HG03103 (cell line): ENCODE measurements around the gene MCF2L2.
A peak's percentile ranks its signal among the peaks of the same experiment; 100 is the strongest.
"Not testable (repeated sequence)": the region's sequence is repeated elsewhere in the genome, so short reads cannot be mapped to it uniquely, and the experiment has no call there.

Source experiments
- ATAC-seq: cut with Tn5 transposase; IDR thresholded peaks from one replicate; pipeline ENCODE4 v1.9.1; 2021; ENCODE audit warnings: low read depth; ENCODE audit not compliant: unreplicated experiment

Gene MCF2L2

DNA sequence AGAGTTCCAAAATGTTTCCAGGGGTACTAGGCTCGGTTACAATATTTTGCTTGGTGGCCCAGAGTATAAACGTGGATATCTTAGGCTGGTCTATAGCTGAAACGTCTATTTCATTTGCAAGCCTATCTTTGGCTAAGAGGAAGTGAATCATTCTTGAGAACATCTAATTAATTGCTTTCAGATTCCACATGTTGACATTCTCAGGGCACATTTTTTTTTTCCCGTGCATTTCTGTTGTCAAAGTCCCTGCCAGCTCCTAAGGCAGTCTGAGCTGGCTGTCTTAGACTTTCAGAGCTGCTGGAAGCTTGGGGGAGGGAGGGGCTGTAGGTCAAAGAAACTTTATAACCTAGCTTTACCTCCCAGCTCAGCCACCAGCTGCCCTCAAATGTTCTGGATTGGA lies 242.7 kb downstream of the MCF2L2 start:
- no peak for ATAC-seq

DNA sequence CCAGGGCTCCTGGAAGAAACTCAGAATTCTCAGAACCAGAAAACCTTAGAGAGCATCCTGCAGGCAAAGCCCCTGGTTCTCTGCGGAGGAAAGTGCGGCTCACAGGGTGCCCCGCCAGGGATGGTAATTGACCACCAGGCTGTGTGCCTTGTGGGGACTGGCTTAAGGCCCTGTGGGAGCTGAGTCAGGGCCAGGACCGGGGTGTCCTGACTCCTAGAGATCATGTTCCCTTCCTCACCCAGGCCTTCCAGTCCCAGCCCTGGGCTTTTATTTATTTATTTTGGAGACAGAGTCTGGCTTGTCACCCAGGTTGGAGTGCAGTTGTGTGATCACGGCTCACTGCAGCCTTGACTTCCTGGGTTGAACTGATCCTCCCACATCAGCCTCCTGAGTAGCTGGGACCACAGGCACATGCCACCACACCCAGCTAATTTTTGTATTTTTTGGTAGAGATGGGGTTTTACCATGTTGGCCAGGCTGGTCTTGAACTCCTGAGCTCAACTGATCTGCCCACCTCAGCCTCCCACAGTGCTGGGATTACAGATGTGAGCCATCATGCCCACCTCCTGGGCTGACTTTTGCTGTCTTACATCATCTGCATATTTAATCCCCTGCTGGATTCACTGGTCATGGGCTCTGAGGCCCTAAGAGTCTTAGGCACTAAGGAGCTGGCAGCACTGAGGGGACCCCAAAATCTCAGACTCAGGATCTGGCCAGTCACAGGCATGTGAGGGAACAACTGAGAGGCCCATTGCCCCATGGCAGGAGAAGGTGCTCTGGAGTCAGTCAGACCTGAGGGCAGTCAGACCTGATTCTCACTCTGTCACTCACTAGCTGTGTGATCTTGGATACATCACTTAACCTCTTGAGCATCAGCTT lies 245.4 kb downstream of the MCF2L2 start:
- ATAC-seq: no peak

GRCh38 chr3:183182073-183182472 lies 246.3 kb downstream of the MCF2L2 start:
- no peak for ATAC-seq

GRCh38 chr3:183181606-183182005 lies 246.8 kb downstream of the MCF2L2 start:
- ATAC-seq: no peak

DNA sequence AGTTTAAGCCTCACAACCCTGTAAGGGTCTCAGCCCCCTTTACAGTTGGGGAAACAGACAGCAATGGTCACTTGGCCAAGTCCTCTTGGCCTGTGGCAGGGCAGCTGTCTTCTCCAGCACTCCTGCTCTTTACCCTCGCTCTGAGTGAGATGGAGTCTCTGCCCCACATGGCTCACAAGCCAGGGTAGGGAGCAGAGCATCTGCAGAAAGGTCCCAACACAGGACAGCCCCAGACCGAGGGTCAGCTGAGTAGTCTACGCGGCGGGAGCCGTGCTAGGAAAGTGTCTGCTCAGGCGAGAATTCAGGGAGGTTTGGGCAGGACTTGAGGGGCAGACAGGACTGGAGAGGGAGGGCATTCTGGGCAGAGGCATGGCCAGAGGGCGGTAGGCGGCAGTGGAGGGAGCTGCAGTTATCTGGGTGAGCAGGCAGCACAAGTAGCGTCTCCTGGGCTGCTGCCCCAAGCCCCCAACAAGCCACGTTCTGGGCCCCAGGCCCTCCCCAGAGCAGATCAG lies 247.6 kb downstream of the MCF2L2 start:
- no peak for ATAC-seq

- ATAC-seq: no peak
Measured at GRCh38 chr3:183180110-183180783, 248.2 kb downstream of the MCF2L2 start.

DNA sequence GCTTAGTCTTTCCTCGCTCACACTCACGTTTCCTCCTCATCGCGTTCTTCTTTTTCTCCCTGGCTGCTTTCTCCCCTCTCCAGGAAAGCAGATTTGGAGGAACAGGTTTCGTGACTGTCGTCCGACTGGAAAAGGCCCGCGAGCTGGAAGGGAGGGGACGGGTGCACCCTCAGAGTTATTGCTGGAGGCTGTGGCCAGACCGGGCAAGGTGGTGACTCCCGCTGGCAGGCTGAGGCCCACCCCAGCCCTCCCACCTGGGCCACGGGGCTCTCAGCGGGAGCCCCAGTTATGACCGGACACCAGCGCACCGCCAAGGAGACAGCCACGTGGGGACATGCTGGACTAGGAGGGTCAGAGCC lies 248.9 kb downstream of the MCF2L2 start:
- ATAC-seq: not testable (repeated sequence)

DNA sequence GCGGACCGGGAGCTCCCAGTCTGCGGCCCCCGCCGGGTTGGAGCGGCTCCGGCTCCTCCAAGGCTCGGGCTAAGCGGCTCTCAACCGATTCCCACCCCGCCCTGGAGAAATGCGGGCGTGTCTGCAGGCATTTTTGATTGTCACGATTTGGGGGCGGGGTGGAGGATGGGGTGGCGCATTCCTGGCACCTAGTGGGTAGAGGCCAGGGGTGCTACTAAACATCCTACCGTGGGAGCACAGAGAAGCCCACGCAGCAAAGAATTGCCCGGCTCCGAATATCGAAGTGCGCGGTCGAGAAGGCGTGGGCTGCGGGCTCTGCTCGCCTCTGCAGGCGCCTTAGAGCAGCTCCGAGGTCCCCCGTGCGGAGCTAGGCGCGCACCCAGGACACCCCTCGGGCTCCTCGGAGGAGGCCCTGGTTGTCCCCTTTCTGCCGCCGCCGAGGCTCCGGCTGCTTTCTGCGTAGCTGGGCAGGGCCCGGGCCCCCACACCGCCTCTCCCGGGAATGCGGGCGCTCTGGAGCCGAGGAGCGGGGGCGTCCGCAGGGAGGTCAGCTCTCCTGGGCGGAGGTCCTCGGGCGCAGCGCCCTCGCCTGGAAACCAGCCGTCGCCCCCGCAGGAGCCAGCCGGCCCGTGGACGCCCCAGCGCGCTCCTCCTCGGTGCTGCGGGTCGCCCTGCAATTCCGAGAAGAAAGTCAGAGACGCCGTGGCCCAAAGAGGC lies 249.4 kb downstream of the MCF2L2 start:
- peak; percentile 48 for ATAC-seq

DNA sequence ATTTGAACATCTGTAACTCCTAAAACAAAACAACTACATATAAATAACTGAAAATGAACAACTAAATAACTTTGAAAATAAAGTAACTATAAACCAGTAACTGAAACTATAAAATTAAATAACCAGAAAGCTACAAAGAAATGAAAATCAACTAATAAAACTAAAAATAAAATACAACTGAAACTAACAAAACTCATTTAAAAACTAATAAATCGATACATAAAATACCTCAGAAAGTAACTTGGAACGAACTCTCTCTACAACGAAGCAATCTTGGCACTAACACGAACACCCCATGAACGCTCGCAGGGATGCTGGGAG lies 249.9 kb downstream of the MCF2L2 start:
- no peak for ATAC-seq

DNA sequence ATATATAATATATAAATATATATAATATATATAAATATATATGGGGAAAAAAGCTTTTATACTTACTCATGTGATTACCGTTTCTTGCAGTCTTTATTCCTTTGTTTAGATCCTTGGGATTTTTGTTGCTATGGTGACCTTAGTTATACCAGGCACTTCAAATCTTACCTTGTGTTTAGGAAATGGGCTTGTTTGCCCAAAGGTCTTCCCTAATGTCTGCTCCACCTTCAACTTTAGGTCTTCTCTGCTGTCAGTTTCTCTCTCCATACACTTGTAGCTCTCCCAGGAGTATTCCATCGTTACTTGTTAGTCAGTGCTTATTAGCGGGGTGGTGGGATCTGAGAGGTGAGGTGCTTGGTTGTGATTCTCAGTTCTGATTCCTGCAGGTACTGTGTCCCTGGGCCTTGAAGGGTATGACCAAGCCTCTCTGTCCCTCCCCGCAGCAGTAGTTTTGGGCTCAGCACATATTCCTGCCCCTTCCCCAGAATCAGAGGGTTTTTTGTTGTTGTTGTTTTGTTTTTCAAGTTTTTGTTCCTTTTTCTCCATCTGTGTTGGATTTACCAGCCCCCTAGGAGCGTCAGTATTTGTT lies 256.3 kb downstream of the MCF2L2 start:
- ATAC-seq: no peak

DNA sequence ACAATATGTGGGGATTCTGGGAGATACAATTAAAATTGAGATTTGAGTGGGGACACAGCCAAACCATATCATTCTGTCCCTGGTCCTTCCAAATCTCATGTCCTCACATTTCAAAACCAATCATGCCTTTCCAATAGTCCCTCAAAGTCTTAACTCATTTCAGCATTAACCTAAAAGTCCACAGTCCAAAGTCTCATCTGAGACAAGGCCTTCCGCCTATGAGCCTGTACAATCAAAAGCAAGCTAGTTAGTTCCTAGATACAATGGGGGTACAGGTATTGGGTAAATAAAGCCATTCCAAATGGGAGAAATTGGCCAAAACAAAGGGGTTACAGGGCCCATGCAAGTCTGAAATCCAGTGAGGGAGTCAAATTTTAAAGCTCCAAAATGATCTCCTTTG lies 260.4 kb downstream of the MCF2L2 start:
- ATAC-seq: not testable (repeated sequence)

- ATAC-seq: no peak
Measured at GRCh38 chr3:183163563-183163962, 264.9 kb downstream of the MCF2L2 start.

DNA sequence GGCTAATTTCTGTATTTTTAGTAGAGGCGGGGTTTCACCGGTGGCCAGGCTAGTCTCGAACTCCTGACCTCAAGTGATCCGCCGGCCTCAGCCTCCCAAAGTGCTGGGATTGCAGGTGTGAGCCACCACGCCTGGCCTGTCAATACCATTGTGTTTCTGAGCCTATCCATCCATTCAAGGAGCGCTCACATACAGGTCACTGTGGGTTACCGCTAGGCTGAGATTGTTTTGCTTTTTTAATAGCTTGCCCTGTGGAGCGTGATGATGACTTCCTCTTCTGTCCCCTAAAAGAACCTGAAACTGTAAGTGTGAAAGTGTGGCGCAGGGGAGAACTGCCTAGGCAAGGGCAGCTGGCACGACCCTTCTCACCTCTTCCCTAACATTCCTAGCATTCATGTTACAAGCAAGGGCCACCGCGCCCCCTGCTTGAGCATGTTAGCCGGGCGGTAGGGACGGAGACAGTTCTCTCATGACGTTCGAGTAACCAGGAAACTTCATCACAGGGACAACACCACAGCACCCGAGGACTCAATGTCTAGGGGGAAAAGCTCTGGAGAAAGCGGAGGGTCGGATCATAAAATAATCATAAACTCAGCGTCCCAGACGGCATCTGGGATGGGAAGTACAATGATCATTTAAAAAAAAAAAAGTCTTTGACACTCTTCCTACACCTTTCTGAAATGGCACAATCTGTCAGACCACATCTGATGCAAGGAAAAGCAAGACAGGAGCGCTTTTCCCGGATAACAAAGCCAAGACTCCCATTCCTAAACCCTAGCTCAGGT lies 266.7 kb downstream of the MCF2L2 start:
- peak; percentile 67 for ATAC-seq

GRCh38 chr3:183160616-183161015 lies 267.8 kb downstream of the MCF2L2 start:
- no peak for ATAC-seq

- no peak for ATAC-seq
Measured at GRCh38 chr3:183159333-183159732, 269.1 kb downstream of the MCF2L2 start.

DNA sequence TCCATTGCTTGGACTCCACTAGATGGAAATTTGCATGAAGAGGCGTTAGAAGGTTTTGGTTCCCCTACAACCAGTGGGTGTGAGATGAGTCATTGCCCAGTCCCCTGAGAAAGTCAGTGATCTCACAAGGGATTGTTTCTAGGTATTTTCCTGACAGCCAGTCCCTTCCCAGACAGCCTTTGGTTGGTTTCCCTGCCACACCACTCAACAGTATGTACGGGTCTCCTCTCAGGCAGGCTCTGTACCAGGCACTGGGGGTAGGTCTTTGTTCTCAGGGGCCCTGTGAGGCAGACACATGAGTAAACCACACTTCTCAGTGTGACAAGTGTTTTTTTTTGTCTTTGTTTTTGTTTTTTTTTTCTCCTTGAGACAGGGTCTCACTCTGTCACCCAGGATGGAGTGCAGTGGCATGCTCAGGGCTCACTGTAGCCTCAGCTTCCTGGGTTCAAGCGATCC lies 269.8 kb downstream of the MCF2L2 start:
- ATAC-seq: peak; percentile 53

- peak; percentile 21 for ATAC-seq
Measured at GRCh38 chr3:183158113-183158512, 270.3 kb downstream of the MCF2L2 start.

DNA sequence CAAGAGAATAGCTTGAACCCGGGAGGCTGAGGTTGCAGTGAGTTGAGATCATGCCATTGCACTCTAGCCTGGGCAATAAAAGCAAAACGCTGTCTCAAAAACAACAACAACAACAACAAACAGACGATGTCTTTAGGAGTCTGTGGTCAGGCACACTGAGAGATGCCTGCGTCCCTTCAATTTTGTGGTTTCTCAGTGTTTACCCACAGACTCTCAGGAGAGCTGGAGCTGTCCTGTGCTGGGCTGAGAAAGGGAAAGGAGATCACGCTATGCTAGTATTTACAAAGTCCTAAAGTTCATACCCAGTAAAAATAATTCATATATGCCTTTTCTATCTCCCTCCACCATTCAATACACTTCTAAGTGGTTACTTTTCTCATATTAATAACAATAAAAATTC lies 272.2 kb downstream of the MCF2L2 start:
- ATAC-seq: no peak

DNA sequence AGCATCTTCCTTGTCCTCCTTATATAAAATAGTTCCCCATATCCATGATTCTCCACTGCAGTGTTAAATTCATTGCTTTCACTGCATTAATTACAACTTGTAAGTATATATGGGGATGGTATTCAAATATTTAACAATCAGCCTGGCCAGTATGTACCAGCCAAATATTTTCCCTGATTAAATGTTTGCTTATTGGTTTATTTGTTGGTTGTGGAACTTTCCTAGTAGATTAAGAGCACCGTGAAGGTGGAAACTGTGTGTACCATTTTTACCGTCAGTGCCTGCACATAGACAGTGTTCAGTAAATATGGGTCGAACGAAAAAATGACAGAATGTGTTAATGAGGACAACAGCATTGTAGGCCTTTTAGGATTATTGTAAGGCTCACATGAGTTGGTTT lies 272.9 kb downstream of the MCF2L2 start:
- no peak for ATAC-seq
